Esophagus mucosa (tissue), 1 donor: Measurements from ENCODE around the gene NETO2. TPM values are rescaled to one million over a fixed set of nuclear protein-coding genes. Genes with fewer than 3 reads are reported as not detected.
"Not testable (repeated sequence)": the region's sequence is repeated elsewhere in the genome, so short reads cannot be mapped to it uniquely, and the experiment has no call there.

ENCODE experiments used
- ATAC-seq: fragments of 200-7000 bp; cut with Tn5 transposase; one replicate; pipeline ENCODE4 v1.9.1; 2020
- total RNA-seq: library from RNA; stranded (reverse); gene quantifications from one replicate; pipeline ENCODE4 v1.2.4, GENCODE V29; 2023
- donor health status: DM: yes; HTN: yes; CAD: no.

NETO2 gene
- total RNA-seq, 1 donor from 2014 or later = 12.0 TPM

DNA sequence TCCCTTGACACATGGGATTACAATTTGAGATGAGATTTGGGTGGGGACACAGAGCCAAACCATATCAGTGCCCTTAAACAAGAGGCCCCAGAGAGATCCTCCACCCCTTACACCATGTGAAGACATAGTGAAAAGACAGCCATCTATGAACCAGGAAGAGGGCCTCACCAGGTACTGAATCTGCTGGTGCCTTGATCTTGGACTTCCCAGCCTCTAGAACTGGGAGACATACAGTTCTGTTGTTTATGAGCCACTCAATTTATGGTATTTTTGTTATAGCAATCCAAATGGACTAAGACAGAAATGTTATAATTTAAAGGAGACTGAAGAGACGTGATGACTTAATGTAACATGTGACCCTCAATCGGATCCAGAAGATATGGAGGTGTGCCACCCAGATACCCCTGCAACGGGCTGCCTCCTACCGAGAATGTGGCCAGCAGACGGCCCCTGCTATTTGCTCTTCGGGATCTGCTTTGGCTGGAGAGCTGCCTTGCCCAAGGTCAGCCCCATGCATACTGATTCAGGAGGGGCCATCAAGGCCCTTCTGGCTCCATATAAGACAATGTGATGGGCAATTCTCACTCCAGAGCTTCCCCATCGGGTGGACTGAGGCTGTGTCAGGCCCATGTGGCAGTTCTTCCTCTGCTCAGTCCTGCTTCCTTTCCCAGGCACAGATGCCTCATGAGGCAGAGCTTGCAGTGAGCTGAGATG lies 80.6 kb downstream of the NETO2 start:
- ATAC-seq = no peak

DNA sequence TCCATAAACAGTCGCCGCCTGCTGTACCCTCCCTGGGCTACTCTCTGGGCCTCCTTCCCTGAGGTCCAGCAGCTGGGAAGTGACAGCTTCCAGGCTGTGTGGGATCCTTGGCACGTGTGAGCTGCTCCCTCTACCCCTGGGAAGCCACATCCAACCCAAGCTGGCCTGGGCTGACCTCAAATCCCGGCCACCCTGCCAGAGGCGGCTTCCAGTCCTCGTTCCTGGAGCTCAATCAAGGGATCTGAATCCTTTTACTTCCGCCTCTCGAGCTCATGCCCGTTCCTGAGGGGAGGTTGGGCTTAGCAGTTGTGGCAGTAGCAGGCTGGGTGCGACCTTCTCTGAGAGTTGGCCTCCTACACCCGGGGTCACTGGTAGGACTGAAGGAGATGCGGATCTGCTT lies 82.5 kb downstream of the NETO2 start:
- ATAC-seq = no peak

DNA sequence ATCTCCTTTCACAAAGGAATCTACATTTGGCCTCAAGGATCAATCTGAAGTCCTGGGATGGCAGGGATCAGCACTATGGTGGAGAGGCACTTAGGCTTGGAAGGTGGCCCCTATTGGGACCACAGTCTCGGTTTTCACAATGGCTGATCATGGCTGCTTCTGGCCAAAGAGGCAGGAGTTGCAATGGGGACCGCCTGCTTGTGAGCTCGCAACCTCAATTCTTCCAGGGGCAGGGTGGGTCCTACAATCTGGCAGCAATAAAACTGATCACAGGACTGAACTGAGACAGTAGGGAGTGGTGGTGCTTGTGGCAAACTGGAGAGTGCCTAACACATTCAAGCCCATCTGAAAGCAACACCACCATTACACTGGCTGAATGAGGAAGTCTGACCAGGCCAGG lies 83.1 kb downstream of the NETO2 start:
- ATAC-seq = no peak

- no peak for ATAC-seq
These were observed 83.8 kb downstream of the NETO2 start for GRCh38 chr16:47059991-47060390.

DNA sequence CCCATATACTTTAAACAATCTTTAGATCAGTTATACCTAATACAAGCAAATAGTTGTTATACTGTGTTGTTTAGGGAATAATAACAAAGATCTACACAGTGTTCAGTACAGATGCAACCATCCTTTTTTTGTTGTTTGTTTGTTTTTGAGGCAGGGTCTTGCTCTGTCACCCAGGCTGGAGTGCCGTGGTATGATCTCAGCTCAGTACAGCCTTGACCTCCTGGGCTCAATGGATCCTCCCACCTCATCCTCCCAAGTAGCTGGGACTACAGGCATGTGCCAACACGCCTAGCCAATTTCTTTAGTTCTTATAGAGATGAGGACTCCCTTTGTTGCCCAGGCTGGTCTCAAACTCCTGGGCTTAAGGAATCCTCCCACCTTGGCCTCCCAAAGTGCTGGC lies 84.6 kb downstream of the NETO2 start:
- ATAC-seq = not testable (repeated sequence)

DNA sequence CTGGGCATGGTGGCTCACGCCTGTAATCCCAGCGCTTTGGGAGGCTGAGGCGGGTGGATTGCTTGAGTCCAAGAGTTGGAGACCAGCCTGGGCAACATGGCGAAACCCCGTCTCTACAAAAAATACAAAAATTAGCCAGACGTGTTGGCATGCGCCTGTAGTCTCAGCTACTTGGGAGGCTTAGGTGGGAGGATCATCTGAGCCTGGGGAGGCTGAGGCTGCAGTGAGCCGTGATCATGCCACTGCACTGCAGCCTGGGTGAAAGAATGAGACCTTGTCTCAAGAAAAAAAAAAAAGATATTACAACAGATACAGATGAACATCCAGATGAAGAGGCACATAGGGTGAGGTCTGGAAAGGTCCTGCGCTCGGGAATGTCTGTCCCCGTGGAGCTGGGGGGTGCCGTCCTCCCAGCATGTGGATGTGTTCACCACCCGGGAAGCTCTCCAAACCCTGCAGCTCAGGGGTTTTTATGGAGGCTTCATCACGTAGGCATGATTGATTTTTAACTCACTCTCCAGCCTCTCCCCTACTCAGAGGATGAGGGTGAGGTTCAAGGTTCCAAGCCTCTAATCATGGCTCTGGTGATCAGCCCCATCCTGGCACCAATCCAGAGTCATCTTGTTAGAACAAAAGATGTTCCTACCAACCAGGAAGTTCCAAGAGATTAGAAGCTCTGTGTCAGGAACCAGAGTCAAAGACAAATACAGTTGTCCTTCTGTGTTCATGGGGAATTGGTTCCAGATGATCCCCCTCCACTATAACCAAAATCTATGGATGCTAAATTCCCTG lies 85.3 kb downstream of the NETO2 start:
- ATAC-seq = no peak

GRCh38 chr16:47057630-47057993 lies 86.1 kb downstream of the NETO2 start:
- no peak for ATAC-seq

DNA sequence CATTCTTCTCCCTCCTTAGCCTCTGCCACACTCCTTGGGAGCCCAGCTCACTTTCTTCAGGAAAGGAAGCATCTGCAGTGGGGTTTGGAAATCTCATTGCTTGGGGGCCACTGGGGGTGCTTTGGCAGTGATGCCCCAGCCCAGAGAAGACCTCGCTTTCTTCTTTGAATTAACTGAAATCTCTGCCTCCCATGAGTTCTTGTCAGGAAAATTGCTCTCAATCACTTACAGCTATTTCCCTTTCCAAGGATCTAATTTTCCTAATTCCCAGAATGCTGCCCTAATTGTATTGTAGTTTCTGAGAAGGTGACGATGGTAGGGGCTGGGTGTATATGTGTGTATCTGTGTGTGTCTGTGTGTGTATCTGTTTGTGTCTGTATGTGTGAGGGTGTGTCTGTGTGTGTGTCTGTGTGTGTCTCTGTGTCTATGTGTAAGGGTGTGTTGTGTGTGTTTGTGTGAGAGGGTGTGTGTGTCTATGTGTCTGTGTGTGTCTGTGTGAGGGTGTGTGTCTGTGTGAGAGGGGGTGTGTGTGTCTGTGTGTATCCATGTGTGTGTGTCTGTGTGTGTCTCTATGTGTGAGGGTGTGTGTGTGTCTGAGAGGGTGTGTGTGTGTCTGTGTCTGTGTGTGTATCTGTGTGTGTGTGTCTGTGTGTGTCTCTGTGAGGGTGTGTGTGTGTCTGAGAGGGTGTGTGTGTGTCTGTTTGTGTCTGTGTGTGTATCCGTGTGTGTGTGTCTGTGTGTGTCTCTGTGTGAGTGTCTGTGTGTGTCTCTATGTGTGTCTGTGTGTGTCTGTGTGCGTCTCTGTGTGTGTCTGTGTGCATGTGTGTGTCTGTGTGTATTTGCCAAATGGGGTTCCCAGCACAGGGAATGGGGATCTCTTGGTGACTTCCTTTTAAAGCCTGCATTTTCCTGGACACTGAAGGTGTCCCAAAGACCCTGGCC lies 86.8 kb downstream of the NETO2 start:
- no peak for ATAC-seq

DNA sequence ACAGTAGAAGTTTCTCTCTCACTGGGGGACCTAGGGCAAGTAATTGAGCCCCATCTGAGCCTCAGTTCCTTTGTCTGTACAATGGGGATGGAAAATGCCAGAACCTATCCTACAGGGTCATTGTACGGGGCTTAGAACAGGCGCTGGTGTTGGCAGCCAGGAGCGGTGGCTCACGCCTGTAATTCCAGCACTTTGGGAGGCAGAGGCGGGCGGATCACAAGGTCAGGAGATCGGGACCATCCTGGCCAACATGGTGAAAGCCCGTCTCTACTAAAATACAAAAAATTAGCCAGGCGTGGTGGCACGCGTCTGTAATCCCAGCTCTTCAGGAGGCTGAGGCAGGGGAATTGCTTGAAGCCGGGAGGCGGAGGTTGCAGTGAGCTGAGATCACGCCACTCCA lies 87.7 kb downstream of the NETO2 start:
- ATAC-seq = not testable (repeated sequence)

- no peak for ATAC-seq
These were observed 88.4 kb downstream of the NETO2 start for GRCh38 chr16:47055136-47055885.

DNA sequence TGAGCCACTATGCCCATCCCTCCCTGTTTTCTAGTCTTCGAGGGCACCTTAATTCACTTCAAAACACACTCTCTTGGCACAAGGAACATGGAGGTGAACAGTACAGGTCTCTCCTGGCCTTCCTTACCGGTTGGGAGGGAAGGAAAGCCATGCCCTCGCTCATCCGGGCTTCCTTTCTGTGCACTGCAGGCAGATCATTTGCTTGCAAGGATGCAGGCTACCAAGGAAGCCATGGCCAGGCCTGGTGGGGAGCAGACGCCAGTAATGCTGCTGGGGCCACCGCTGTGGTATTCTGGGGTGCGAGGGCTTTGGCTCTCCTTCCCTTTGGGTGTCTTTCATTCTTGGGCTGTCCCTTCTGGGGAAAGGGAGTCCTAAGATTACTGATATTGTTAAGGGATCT lies 89.4 kb downstream of the NETO2 start:
- ATAC-seq = no peak

- no peak for ATAC-seq
These were observed 89.8 kb downstream of the NETO2 start for GRCh38 chr16:47053895-47054294.

DNA sequence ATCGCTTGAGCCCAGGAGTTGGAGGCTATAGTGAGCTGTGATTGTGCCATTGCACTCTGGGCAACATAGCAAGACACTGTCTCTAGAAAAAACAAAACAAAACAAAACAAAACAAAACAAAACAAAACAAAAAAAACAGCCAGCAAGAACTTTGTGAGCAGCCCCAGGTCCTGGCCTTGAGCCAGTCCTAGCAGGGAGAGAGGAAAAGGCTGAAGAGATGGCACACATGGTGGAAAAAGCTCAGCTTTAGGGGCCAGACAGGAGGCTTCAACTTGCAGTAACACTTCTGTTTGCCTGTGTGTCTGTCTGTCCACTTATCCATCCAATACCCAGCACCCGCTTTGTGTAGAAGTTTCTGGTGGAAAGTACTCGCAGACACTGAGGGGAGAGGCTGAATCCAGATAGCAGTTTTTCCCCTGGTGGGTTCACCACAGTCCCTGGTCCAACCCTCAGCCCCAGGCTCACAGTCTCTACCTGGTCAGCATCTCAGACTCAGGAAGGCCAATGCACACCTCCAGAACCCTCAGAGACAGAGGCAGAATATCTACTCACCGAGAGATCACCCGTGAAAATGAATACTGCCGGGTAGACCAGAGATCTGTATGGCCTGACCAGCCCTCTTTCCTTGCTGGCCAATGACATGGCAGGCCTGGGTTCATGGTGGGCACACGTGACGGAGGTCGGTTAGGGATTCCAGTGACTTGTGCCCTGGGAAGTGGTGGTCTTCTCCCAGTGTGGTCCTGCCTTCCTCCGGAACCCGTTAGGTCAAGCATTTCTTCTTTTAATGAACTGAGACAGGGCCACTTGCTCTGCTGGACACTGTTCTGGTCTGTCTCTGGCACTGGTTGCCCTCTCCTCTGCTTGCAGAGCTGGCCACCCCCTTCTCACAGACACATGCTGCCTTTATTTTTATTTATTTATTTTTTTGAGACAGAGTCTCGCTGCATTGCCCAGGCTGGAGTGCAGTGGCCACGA lies 90.8 kb downstream of the NETO2 start:
- ATAC-seq = no peak

DNA sequence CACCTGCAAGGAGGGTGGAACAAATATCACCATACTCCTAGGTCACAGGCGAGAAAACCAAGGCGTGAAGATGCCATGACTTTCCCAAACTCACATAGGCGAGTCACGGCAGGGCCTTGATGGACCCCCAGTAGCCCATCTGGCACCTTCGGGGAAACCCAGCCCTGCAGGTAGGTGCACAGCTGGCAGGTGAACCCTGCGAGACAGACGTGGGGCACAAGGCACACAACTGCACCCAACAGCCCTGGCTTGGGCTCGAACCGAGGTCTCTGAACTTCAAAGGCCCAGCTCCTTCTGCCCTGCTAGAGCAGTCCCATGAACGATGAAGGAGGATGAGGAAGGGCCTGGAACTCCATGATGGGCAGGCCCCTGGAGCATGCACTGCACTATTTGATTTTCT lies 92.7 kb downstream of the NETO2 start:
- ATAC-seq = no peak

DNA sequence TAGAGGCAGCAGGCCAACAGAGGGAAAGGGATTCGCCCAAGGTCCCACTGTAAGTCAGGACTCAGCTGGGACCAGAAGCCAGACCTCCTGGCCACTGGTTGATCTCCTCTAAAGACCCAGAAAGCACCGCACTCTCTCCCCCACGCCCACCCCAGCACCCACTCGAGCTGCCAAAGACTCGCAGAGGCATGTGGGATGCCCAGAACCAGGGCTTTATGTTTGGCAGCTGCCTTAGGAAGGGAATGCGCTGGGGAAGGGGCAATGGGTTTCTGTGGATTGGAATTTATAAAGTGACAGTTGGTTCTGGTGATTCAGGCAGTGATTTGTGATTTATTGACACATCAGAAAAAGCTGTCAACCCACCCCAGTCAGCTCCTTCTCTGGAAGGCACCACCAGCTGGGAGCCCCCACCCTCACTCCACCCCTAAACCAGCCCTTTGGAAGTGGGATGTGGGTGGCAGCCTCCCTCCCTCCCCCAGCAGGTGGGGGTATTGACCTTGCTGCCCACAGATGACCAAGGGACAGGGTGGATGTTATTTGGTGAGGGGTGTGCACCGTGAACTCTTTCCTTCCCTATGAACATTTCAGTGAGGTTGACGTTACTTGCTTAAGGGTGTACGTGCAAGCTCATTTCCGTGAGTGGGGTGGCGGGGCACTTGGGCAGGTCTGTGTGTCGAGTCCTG lies 93.7 kb downstream of the NETO2 start:
- no peak for ATAC-seq

DNA sequence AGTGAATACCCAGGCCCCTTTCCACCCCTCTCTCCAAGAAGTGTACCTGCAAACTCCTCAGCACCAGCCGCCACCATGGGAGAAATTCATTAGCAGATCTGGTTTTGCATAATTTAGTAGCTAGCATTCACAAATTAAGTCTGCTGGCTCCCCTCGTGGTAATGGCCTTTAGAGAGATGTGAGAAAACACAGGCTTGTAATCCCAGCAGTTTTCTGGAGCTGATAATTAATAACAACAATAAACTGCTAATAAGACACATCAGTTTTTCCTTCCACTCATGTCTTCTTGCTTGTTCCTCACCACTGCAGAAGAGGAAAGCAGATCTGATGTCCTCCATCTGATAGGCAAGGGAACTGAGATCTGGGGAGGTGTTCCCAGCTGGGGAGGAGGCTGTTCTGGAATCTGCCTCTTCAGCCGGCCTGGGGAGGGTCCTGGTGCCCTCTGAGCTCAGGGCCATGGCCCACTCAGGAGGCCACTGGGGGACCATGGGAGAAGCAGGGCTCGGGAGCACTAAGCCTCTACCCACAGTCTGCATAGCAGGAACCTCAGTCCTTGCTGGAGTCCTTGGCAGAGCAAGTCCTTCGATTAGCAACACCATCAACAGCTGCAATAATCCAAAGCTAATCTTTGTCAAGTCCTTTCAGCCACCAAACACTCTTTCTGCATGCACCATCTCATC lies 96.1 kb downstream of the NETO2 start:
- ATAC-seq = no peak

DNA sequence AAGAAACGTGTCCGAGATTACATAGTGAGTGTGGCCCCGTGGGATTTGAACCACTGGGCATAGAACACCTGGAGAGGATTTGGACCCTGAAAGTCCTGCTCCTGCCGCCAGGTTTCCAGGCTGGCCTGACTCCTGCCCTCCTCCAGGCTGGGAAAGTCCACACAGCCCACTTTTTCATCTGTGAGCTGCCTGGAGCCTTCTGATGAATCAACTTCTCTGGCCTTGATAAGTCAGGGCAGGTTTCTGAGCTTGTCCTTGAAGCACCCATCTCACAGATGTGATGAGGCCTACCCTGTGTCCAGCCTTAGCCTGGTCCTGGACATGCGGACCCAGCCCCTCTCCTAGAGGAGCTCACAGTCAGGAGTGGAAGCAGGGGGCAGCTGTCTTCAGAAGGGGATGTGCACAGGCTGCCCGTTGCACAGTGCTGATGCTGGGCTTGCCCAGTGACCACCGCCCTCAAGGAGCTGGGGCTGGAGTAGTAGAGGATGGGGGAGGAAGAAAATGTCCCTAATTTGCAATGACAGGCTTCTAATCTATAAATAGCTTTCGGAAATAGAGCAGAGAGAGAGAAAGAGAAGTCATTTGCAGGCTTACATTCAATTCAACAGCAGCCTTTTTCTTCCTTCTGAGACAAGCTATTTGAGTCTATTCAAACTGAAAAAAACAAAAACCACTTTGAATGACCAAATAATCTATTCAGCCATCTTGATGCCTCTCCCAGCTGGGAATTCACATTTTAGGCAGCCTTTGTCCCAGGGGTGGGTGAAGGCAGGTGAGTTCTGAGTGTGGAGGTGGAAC lies 96.8 kb downstream of the NETO2 start:
- ATAC-seq = no peak

- ATAC-seq = no peak
These were observed 98.3 kb downstream of the NETO2 start for GRCh38 chr16:47045459-47045858.

DNA sequence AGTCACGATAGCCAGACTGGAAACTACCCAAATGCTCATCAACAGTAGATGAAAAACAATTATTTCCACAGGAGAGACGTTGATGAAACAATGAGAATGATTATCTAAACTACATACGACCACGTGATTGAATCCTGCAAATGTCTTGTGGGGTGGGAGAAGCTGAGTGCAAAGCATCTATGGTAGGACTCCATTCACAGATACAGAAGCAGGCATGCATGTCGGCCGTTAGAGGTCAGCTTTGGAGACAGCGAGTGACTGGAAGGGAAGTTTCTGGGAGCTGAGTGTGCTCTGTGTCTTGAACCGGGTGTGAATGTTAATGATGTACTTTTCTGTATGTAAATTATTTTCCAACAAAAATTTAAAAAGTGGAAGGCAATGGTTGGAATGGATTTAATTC lies 98.7 kb downstream of the NETO2 start:
- no peak for ATAC-seq
